ENCODE measurements around the gene PCP4L1.

DNA sequence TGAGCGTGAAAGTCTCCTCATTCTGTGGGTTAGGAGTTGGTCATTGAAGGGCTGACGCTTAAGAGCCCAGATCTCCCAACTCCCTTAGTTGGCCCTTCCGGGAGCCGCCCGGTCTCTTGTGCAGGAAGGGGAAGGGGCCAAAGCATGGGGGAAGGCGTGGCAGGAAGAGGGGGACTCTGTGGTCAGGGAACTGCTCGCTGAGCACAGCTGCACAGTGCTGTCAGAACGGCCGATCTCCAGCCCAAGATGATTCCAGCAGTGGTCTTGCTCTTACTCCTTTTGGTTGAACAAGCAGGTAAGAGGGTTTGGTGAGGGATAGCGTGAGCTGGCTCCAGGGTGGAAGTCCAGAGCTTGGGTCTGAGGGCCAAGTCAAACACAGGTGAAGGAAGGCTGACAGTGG, 43.5 kb upstream of the PCP4L1 start, which contains the start of gene FCER1G:
- TF ChIP-seq POLR2A (IDR thresholded peaks at IDR 0.05; ENCODE audit: low read depth, low read length) = no peak
- TF ChIP-seq POLR2AphosphoS5 (IDR thresholded peaks at IDR 0.05; ENCODE audit: low read depth, low read length) = no peak

All from GM12891 (cell line).